22Rv1 (cell line): ENCODE results near the gene KAT8.

Experiments
- ZFX ChIP-seq: fragments of 450-650 bp; IDR thresholded peaks from 2 replicates; pipeline ENCODE4 v1.6.1; 2017; ENCODE audit warnings: antibody characterized with exemption, borderline replicate concordance
- TF ChIP-seq, protein P1 (sequence below): fragments of 450-650 bp; IDR thresholded peaks from 2 replicates; pipeline ENCODE4 v1.5.1; 2017; ENCODE audit warnings: mild to moderate bottlenecking

DNA sequence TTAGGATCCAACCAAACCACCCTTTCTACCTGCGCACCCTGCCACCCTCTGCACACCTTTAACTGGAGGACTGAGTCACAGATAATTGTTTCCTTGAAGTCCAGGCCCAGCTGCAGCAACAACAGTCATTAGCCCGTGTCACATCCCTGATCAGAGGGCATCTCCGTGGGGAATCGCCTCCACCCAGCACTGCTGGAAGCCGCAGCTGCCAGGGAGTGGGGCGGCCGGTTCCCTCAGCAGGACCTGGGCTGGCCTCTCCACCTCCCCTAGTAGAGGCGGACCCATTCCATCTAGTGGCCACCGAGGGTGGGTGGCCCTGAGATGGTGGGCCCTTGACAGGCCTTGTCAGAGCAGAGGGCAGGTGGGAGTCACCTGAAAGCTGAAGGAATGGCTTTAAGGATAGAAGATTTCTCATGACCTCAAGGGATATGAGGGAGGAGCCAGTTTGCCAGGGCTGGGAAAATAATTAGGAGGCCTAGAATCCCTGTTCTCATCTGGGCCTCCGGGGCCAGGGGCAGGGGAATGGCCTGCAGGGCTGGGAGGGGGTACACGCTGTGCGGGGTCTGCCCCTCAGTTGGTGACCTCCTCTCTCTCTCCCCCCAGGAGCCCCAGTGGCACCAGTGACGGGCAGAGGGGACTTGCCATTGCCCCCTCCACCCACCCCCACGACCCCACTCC lies 35.0 kb upstream of the KAT8 start:
- TF ChIP-seq, protein P1, sequence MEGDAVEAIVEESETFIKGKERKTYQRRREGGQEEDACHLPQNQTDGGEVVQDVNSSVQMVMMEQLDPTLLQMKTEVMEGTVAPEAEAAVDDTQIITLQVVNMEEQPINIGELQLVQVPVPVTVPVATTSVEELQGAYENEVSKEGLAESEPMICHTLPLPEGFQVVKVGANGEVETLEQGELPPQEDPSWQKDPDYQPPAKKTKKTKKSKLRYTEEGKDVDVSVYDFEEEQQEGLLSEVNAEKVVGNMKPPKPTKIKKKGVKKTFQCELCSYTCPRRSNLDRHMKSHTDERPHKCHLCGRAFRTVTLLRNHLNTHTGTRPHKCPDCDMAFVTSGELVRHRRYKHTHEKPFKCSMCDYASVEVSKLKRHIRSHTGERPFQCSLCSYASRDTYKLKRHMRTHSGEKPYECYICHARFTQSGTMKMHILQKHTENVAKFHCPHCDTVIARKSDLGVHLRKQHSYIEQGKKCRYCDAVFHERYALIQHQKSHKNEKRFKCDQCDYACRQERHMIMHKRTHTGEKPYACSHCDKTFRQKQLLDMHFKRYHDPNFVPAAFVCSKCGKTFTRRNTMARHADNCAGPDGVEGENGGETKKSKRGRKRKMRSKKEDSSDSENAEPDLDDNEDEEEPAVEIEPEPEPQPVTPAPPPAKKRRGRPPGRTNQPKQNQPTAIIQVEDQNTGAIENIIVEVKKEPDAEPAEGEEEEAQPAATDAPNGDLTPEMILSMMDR, result no peak
- no peak for TF ChIP-seq ZFX
